ENCODE results near the gene IL3RA.
A peak's percentile ranks its signal among the peaks of the same experiment; 100 is the strongest.
"Not testable (repeated sequence)": the region's sequence is repeated elsewhere in the genome, so short reads cannot be mapped to it uniquely, and the experiment has no call there.

The IL3RA gene

DNA sequence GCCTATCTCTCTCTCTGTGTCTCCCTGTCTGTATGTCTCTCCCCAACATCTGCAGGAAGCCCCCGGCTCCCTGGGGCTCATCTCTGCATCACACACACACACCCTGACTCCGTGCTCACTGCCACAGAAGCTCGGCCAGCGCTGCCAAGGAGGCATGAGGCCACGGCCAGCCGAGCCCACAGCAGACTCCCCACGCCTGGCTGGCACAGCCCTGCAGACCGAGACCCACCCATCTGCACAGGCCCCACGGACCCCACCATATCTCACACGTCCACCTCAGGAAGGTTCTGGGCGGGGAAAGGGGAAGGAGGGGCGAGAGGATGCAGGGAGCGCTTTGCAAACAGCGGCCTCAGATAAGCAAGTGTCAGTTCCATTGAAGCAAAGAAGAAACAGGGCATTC is 83.8 kb downstream of the IL3RA start:
- Histone ChIP-seq H3K36me3 (ENCODE audit: control insufficient read depth in 4 of 4, insufficient read depth in 4 of 4, low read length in 3 of 4) (peaks cover 19 to 87% (median 62%) of the 10 kb centered on the region in 4 experiments), H3K9me3 (ENCODE audit: control extremely low read depth in 1 of 5, control insufficient read depth in 4 of 5, insufficient read depth in 2 of 5, low read depth in 1 of 5, low read length in 4 of 5) (peaks cover 2 to 37% (median 33%) of the 10 kb centered on the region in 5 experiments), H3K27ac (ENCODE audit: insufficient read depth in 1 of 2, low read depth in 1 of 2, low read length in 2 of 2, poor library complexity in 1 of 2, severe bottlenecking in 2 of 2) (no peak overlapping the region), H3K4me3 (ENCODE audit: control insufficient read depth in 1 of 7, extremely low read depth in 1 of 7, insufficient read depth in 4 of 7, low read depth in 2 of 7, low read length in 6 of 7) (no peak overlapping the region), H3K27me3 (replicated peaks in 2 of 5; ENCODE audit: control insufficient read depth in 4 of 5, insufficient read depth in 5 of 5, low read length in 4 of 5) (no peaks in the 10 kb centered on the region), H3K4me1 (ENCODE audit: control extremely low read depth in 1 of 4, control insufficient read depth in 4 of 4, insufficient read depth in 4 of 4, low read length in 3 of 4) (no peaks in the 10 kb centered on the region)
- DNase-seq: peak; percentile 13 to 62 (median 37)
- POLR2A ChIA-PET: no interaction called here
- WGBS (ENCODE audit: insufficient coverage): 79% methylated on average over 2 of the region's 14 CpGs
- CTCF ChIA-PET: no interaction called here

DNA sequence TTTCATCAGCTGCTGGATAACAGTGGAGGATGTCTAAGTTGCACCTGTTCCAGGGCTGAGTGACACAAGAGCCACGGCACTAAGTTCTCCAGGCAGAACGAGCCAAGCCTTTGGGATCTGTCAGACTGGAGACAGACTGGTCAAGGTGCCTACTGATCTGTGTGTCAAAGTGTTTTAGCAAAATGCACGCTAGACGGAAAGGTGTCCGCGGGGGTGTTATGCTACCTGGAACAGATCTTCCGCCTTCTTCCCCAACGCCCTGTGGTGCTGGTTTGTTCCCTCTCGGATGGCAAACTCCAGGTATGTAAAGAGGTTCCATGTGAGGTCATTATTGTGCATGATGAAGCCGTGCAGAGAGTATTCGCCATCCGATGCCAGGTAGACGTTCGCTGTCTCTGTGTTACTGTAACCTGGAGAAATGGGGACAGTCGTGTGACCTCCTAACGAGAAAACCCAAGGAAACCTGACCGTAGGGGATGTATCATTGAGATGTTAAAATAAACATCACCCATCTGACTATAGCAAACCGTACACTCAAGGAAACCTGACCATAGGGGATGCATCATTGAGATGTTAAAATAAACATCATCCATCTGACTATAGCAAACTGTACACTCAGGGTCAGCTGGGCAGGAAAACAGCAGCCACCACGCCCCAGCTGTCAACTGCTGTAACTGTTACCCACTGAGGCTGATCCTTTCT is 85.0 kb downstream of the IL3RA start:
- H3K4me3 ChIP-seq (ENCODE audit: control insufficient read depth in 1 of 7, extremely low read depth in 1 of 7, insufficient read depth in 4 of 7, low read depth in 2 of 7, low read length in 6 of 7): no peak overlapping the region
- ChIA-PET CTCF (no interaction called here), POLR2A (no interaction called here)
- peaks cover 2 to 43% (median 33%) of the 10 kb centered on the region in 5 experiments for H3K9me3 ChIP-seq (ENCODE audit: control extremely low read depth in 1 of 5, control insufficient read depth in 4 of 5, insufficient read depth in 2 of 5, low read depth in 1 of 5, low read length in 4 of 5)
- H3K27me3 ChIP-seq (replicated peaks in 2 of 5; ENCODE audit: control insufficient read depth in 4 of 5, insufficient read depth in 5 of 5, low read length in 4 of 5): no peaks in the 10 kb centered on the region
- peak in 2 of 3 donors; percentile 12 to 30 for DNase-seq
- no peaks in the 10 kb centered on the region for H3K4me1 ChIP-seq (ENCODE audit: control extremely low read depth in 1 of 4, control insufficient read depth in 4 of 4, insufficient read depth in 4 of 4, low read length in 3 of 4)
- WGBS (ENCODE audit: insufficient coverage): 97% methylated on average over 11 of the region's 19 CpGs
- no peak overlapping the region for H3K27ac ChIP-seq (ENCODE audit: insufficient read depth in 1 of 2, low read depth in 1 of 2, low read length in 2 of 2, poor library complexity in 1 of 2, severe bottlenecking in 2 of 2)
- H3K36me3 ChIP-seq (ENCODE audit: control insufficient read depth in 4 of 4, insufficient read depth in 4 of 4, low read length in 3 of 4): peaks cover 16 to 87% (median 66%) of the 10 kb centered on the region in 4 experiments

DNA sequence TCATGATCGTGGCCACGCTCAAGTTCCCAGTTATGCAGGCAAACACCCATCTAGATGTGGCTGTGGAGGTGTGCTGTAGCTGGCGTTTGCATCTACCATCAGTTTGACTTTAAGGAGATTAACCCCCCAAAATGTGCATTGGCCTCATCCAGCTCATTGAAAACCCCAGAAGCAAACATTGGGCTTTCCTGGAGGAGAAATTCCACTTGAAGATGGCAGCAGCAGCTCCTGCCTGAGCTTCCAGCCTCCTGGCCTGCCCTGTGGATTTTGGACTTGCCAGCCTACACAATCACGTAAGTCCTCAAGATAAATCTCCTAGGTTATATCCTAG is 85.5 kb downstream of the IL3RA start:
- peaks cover 16 to 87% (median 65%) of the 10 kb centered on the region in 4 experiments for H3K36me3 ChIP-seq (ENCODE audit: control insufficient read depth in 4 of 4, insufficient read depth in 4 of 4, low read length in 3 of 4)
- H3K27me3 ChIP-seq (replicated peaks in 2 of 5; ENCODE audit: control insufficient read depth in 4 of 5, insufficient read depth in 5 of 5, low read length in 4 of 5): no peaks in the 10 kb centered on the region
- H3K4me3 ChIP-seq (ENCODE audit: control insufficient read depth in 1 of 7, extremely low read depth in 1 of 7, insufficient read depth in 4 of 7, low read depth in 2 of 7, low read length in 6 of 7): no peak overlapping the region
- peaks cover 2 to 43% (median 33%) of the 10 kb centered on the region in 5 experiments for H3K9me3 ChIP-seq (ENCODE audit: control extremely low read depth in 1 of 5, control insufficient read depth in 4 of 5, insufficient read depth in 2 of 5, low read depth in 1 of 5, low read length in 4 of 5)
- WGBS (ENCODE audit: insufficient coverage): 100% methylated on average over 1 of the region's 4 CpGs
- POLR2A ChIA-PET: no interaction called here
- CTCF ChIA-PET: no interaction called here
- H3K4me1 ChIP-seq (ENCODE audit: control extremely low read depth in 1 of 4, control insufficient read depth in 4 of 4, insufficient read depth in 4 of 4, low read length in 3 of 4): no peaks in the 10 kb centered on the region
- no peak overlapping the region for H3K27ac ChIP-seq (ENCODE audit: insufficient read depth in 1 of 2, low read depth in 1 of 2, low read length in 2 of 2, poor library complexity in 1 of 2, severe bottlenecking in 2 of 2)
- DNase-seq: no peak

DNA sequence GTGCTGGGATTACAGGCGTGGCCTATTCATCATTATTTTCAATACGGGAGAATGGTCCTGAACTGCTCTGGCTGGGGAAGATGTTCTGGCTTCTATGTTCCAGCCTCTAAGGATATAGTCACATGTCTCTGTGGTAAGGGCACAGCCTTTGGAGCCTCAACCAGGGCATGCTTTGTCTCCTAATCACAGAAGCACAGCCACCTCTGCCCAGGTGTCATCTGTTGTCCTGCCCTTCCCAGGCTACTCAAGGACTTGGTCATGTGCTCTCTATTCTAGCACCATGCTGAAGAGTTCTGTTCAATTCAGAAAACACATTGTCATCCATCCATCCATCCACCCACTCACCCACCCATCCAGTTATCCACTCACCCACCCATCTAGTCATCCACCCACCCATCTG is 86.6 kb downstream of the IL3RA start:
- H3K36me3 ChIP-seq (ENCODE audit: control insufficient read depth in 4 of 4, insufficient read depth in 4 of 4, low read length in 3 of 4): peaks cover 16 to 86% (median 62%) of the 10 kb centered on the region in 4 experiments

DNA sequence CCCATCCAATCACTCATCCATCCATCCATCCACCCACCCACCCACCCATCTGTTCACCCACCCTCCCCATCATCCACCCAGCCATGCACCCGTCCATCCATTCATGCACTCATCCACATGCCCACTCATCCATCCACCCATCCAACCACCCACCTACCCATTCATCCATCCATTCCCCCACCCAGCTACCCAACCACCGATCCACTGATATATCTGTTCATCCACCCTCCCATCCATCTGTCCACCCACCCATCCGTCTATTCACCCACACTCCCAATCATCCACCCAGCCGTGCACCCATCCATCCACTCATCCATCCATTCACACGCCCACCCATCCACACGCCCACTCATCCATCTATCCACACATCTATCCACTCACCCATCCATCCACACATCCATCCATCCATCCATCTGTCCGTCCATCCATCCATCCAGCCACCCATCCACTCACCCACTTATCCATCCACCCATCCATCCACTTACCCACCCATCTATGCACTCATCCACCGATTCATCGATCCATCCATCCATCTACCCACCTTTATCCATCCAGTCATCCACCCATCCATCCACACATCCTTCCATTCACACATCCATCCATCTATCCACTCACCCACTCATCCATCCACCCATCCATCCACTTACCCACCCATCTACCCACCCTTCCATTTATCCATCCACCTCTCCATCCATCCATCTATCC is 87.7 kb downstream of the IL3RA start:
- no peaks in the 10 kb centered on the region for H3K4me1 ChIP-seq (ENCODE audit: control extremely low read depth in 1 of 4, control insufficient read depth in 4 of 4, insufficient read depth in 4 of 4, low read length in 3 of 4)
- CTCF ChIA-PET: no interaction called here
- no peak overlapping the region for H3K27ac ChIP-seq (ENCODE audit: insufficient read depth in 1 of 2, low read depth in 1 of 2, low read length in 2 of 2, poor library complexity in 1 of 2, severe bottlenecking in 2 of 2)
- no peak for DNase-seq
- WGBS (ENCODE audit: insufficient coverage): 99% methylated on average over 9 of the region's 9 CpGs
- H3K27me3 ChIP-seq (replicated peaks in 2 of 5; ENCODE audit: control insufficient read depth in 4 of 5, insufficient read depth in 5 of 5, low read length in 4 of 5): no peaks in the 10 kb centered on the region
- peaks cover 2 to 36% (median 27%) of the 10 kb centered on the region in 5 experiments for H3K9me3 ChIP-seq (ENCODE audit: control extremely low read depth in 1 of 5, control insufficient read depth in 4 of 5, insufficient read depth in 2 of 5, low read depth in 1 of 5, low read length in 4 of 5)
- POLR2A ChIA-PET: no interaction called here
- peaks cover 16 to 75% (median 55%) of the 10 kb centered on the region in 4 experiments for H3K36me3 ChIP-seq (ENCODE audit: control insufficient read depth in 4 of 4, insufficient read depth in 4 of 4, low read length in 3 of 4)
- H3K4me3 ChIP-seq (ENCODE audit: control insufficient read depth in 1 of 7, extremely low read depth in 1 of 7, insufficient read depth in 4 of 7, low read depth in 2 of 7, low read length in 6 of 7): no peak overlapping the region

More for the DNA sequence above, 86.6 kb downstream of the IL3RA start:
- Histone ChIP-seq H3K27ac (ENCODE audit: insufficient read depth in 1 of 2, low read depth in 1 of 2, low read length in 2 of 2, poor library complexity in 1 of 2, severe bottlenecking in 2 of 2) (no peak overlapping the region), H3K4me3 (ENCODE audit: control insufficient read depth in 1 of 7, extremely low read depth in 1 of 7, insufficient read depth in 4 of 7, low read depth in 2 of 7, low read length in 6 of 7) (no peak overlapping the region), H3K4me1 (ENCODE audit: control extremely low read depth in 1 of 4, control insufficient read depth in 4 of 4, insufficient read depth in 4 of 4, low read length in 3 of 4) (no peaks in the 10 kb centered on the region), H3K27me3 (replicated peaks in 2 of 5; ENCODE audit: control insufficient read depth in 4 of 5, insufficient read depth in 5 of 5, low read length in 4 of 5) (no peaks in the 10 kb centered on the region), H3K9me3 (ENCODE audit: control extremely low read depth in 1 of 5, control insufficient read depth in 4 of 5, insufficient read depth in 2 of 5, low read depth in 1 of 5, low read length in 4 of 5) (peaks cover 2 to 41% (median 31%) of the 10 kb centered on the region in 5 experiments)
- POLR2A ChIA-PET: no interaction called here
- CTCF ChIA-PET: no interaction called here
- 100% methylated on average over 1 of the region's 2 CpGs for WGBS (ENCODE audit: insufficient coverage)
- DNase-seq: no peak

DNA sequence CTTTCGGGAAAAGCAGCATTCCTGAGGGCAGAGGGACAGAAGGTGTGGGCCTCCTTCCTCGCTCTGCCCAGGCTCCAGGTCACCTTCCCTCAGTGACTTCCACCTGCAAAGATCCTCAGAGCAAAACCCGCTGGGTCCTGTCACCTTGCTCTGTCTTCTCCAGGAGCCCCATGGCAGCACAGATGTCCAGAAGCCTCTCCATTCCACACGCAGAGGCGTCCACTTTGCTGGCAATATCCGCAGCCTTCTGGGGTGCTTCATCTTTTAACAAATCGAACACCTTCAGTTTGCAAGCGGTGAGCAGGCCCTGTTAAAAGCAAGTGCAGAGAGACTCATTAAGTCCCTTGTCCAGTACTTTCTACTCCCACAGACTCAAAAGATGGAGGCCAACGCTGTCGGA is 88.8 kb downstream of the IL3RA start:
- no peak overlapping the region for H3K27ac ChIP-seq (ENCODE audit: insufficient read depth in 1 of 2, low read depth in 1 of 2, low read length in 2 of 2, poor library complexity in 1 of 2, severe bottlenecking in 2 of 2)
- 98% methylated on average over 10 of the region's 10 CpGs for whole genome bisulfite sequencing (ENCODE audit: insufficient coverage)
- ChIA-PET CTCF (no interaction called here), POLR2A (no interaction called here)
- no peaks in the 10 kb centered on the region for H3K27me3 ChIP-seq (replicated peaks in 2 of 5; ENCODE audit: control insufficient read depth in 4 of 5, insufficient read depth in 5 of 5, low read length in 4 of 5)
- DNase-seq: no peak
- H3K4me3 ChIP-seq (ENCODE audit: control insufficient read depth in 1 of 7, extremely low read depth in 1 of 7, insufficient read depth in 4 of 7, low read depth in 2 of 7, low read length in 6 of 7): no peak overlapping the region
- H3K9me3 ChIP-seq (ENCODE audit: control extremely low read depth in 1 of 5, control insufficient read depth in 4 of 5, insufficient read depth in 2 of 5, low read depth in 1 of 5, low read length in 4 of 5): peaks cover 2 to 36% (median 27%) of the 10 kb centered on the region in 5 experiments
- H3K36me3 ChIP-seq (ENCODE audit: control insufficient read depth in 4 of 4, insufficient read depth in 4 of 4, low read length in 3 of 4): peaks cover 16 to 73% (median 52%) of the 10 kb centered on the region in 4 experiments
- no peaks in the 10 kb centered on the region for H3K4me1 ChIP-seq (ENCODE audit: control extremely low read depth in 1 of 4, control insufficient read depth in 4 of 4, insufficient read depth in 4 of 4, low read length in 3 of 4)

DNA sequence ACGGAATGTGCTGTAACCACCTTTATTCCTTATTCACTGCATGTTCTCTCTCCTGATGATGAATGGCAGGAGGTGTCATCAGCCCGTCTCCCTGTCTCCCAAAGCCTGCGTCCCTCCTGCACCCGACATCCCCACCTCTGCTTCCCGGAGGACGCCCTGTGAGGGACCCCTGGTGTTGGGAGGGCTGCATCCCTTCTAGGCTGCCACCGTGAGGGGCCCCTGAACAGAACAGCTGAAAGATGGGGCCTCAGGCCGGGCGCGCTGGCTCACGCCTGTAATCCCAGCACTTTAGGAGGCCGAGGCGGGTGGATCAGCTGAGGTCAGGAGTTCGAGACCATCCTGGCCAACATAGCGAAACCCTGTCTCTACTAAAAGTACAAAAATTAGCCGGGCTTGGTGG is 89.7 kb downstream of the IL3RA start:
- H3K27me3 ChIP-seq (replicated peaks in 2 of 5; ENCODE audit: control insufficient read depth in 4 of 5, insufficient read depth in 5 of 5, low read length in 4 of 5); H3K4me3 ChIP-seq (ENCODE audit: control insufficient read depth in 1 of 7, extremely low read depth in 1 of 7, insufficient read depth in 4 of 7, low read depth in 2 of 7, low read length in 6 of 7); H3K27ac ChIP-seq (ENCODE audit: insufficient read depth in 1 of 2, low read depth in 1 of 2, low read length in 2 of 2, poor library complexity in 1 of 2, severe bottlenecking in 2 of 2); H3K4me1 ChIP-seq (ENCODE audit: control extremely low read depth in 1 of 4, control insufficient read depth in 4 of 4, insufficient read depth in 4 of 4, low read length in 3 of 4); DNase-seq; POLR2A ChIA-PET; CTCF ChIA-PET: not testable (repeated sequence)
- Histone ChIP-seq H3K36me3 (ENCODE audit: control insufficient read depth in 4 of 4, insufficient read depth in 4 of 4, low read length in 3 of 4) (peaks cover 15 to 66% (median 48%) of the 10 kb centered on the region in 4 experiments), H3K9me3 (ENCODE audit: control extremely low read depth in 1 of 5, control insufficient read depth in 4 of 5, insufficient read depth in 2 of 5, low read depth in 1 of 5, low read length in 4 of 5) (peaks cover 2 to 34% (median 25%) of the 10 kb centered on the region in 5 experiments)
- WGBS (ENCODE audit: insufficient coverage): 98% methylated on average over 10 of the region's 16 CpGs

Data from common myeloid progenitor, CD34-positive (primary cell).